ENCODE results near the gene PDCD6IP. TPM values are rescaled to one million over a fixed set of nuclear protein-coding genes. Genes with fewer than 3 reads are reported as not detected.

The PDCD6IP gene
- total RNA-seq, 1 donor from 2014 or later: 91.1 TPM

GRCh38 chr3:33879540-33879939 lies 81.1 kb downstream of the PDCD6IP start:
- H3K4me3 ChIP-seq (ENCODE audit: low read depth, low read length): no peak overlapping the region
- H3K36me3 ChIP-seq (ENCODE audit: control insufficient read depth, insufficient read depth, low read length): no peaks in the 10 kb centered on the region
- TF ChIP-seq CTCF (IDR thresholded peaks at IDR 0.05; ENCODE audit: insufficient read depth, low read length, severe bottlenecking): no peak
- H3K27me3 ChIP-seq (ENCODE audit: control insufficient read depth, insufficient read depth, low read length): no peaks in the 10 kb centered on the region
- no peak for DNase-seq (ENCODE audit: low read depth)
- no peak for FAIRE-seq

GRCh38 chr3:33881156-33882064 lies 83.0 kb downstream of the PDCD6IP start:
- FAIRE-seq (no peak), DNase-seq (ENCODE audit: low read depth) (no peak)
- Histone ChIP-seq H3K36me3 (ENCODE audit: control insufficient read depth, insufficient read depth, low read length) (no peaks in the 10 kb centered on the region), H3K27me3 (ENCODE audit: control insufficient read depth, insufficient read depth, low read length) (no peaks in the 10 kb centered on the region), H3K4me3 (ENCODE audit: low read depth, low read length) (no peak overlapping the region)
- TF ChIP-seq CTCF (IDR thresholded peaks at IDR 0.05; ENCODE audit: insufficient read depth, low read length, severe bottlenecking): no peak

GRCh38 chr3:33882296-33882695 lies 83.9 kb downstream of the PDCD6IP start:
- no peak for DNase-seq (ENCODE audit: low read depth)
- Histone ChIP-seq H3K4me3 (ENCODE audit: low read depth, low read length) (no peak overlapping the region), H3K27me3 (ENCODE audit: control insufficient read depth, insufficient read depth, low read length) (no peaks in the 10 kb centered on the region), H3K36me3 (ENCODE audit: control insufficient read depth, insufficient read depth, low read length) (no peaks in the 10 kb centered on the region)
- no peak for FAIRE-seq
- TF ChIP-seq CTCF (IDR thresholded peaks at IDR 0.05; ENCODE audit: insufficient read depth, low read length, severe bottlenecking): no peak

GRCh38 chr3:33883538-33883950 lies 85.1 kb downstream of the PDCD6IP start:
- DNase-seq (ENCODE audit: low read depth): peak; percentile 50
- TF ChIP-seq CTCF (IDR thresholded peaks at IDR 0.05; ENCODE audit: insufficient read depth, low read length, severe bottlenecking): peak; percentile 58
- no peak for FAIRE-seq
- H3K27me3 ChIP-seq (ENCODE audit: control insufficient read depth, insufficient read depth, low read length): no peaks in the 10 kb centered on the region
- no peaks in the 10 kb centered on the region for H3K36me3 ChIP-seq (ENCODE audit: control insufficient read depth, insufficient read depth, low read length)
- no peak overlapping the region for H3K4me3 ChIP-seq (ENCODE audit: low read depth, low read length)

DNA sequence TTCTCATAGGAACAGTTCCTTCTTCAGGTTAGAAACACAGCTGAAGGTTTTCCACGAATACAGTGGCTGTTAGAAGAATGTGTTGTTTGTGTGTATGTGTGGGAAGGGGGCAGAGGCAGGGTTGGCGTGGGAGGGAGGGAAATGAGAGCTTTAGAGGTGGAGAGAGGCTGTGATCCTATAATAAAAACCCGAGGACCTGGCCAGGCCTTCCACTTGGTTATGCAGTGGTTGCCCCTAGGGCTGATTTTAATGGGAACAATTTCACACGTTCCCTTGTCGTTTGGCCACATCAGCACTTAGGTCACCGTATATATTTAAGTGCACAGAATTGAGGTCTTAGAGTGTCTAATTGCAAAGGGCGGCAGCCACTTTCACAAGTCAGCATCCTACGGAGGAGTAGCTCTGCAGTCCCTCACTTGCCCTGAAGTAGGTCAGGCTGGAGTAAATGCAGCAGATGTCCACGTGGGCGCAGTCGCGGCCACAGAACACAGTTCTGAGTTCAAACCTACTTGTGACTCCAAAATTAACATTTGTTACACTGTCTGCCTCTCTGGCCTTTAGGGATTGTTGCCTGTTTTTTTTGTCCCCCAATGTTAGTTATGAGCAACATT lies 85.6 kb downstream of the PDCD6IP start:
- Histone ChIP-seq H3K36me3 (ENCODE audit: control insufficient read depth, insufficient read depth, low read length) (no peaks in the 10 kb centered on the region), H3K27me3 (ENCODE audit: control insufficient read depth, insufficient read depth, low read length) (no peaks in the 10 kb centered on the region), H3K4me3 (ENCODE audit: low read depth, low read length) (no peak overlapping the region)
- no peak for DNase-seq (ENCODE audit: low read depth)
- FAIRE-seq: no peak
- TF ChIP-seq CTCF (IDR thresholded peaks at IDR 0.05; ENCODE audit: insufficient read depth, low read length, severe bottlenecking): no peak
